T-cell (primary cell): ENCODE results near the gene NPAS3. TPM values are rescaled to one million over a fixed set of nuclear protein-coding genes. Genes with fewer than 3 reads are reported as not detected.

ENCODE experiments used
- ATAC-seq, 4 experiments: fragments of 200-7000 bp in 3 of 4; fragments of 150-1000 bp in 1 of 4; cut with Tn5 transposase; replicated peaks in 1 of 4; 1 replicate in 3 of 4; 2 replicates in 1 of 4; pipeline ENCODE4 v1.10.0; 2021; ENCODE audit warnings: moderate library complexity in 3 of 4, mild to moderate bottlenecking in 2 of 4, moderate number of reproducible peaks in 1 of 4
- CTCF ChIA-PET, 2 donors: fragments of 300-600 bp; sonication (Branson Sonifier 250); formaldehyde crosslinking; loops; one replicate each; lab custom pipeline; 2022; ENCODE audit warnings: antibody characterized with exemption in 2 of 2; lab: Charles Lee
- POLR2A ChIA-PET, 2 donors: fragments of 300-600 bp; sonication (Branson Sonifier 250); formaldehyde crosslinking; loops; one replicate each; lab custom pipeline; 2022; ENCODE audit warnings: antibody characterized with exemption in 2 of 2; lab: Charles Lee
- DNase-seq, 35 experiments: peaks; one replicate each; pipeline versions ENCODE4 v3.0.0 to v3.0.0-alpha.2; 2013 to 2023
- H3K27ac ChIP-seq: one replicate; pipeline ENCODE4 v1.5.1; 2013; ENCODE audit warnings: low read length
- H3K27me3 ChIP-seq, 2 experiments: replicated peaks in 1 of 2; 1 replicate in 1 of 2; 2 replicates in 1 of 2; pipeline versions ENCODE4 v1.6.1 to v1.7.0; 2013; ENCODE audit warnings: low read length in 1 of 2, mixed read lengths in 1 of 2; ENCODE audit not compliant: control insufficient read depth in 2 of 2, insufficient read depth in 2 of 2; ENCODE audit errors: extremely low read depth in 1 of 2
- H3K36me3 ChIP-seq, 2 donors: 1 replicate in 1 of 2; 2 replicates in 1 of 2; pipeline versions ENCODE4 v1.6.1 to v1.7.0; 2013; ENCODE audit warnings: low read length in 1 of 2; ENCODE audit not compliant: control insufficient read depth in 2 of 2, insufficient read depth in 1 of 2; ENCODE audit errors: extremely low read depth in 1 of 2
- H3K4me1 ChIP-seq, 2 experiments: 1 replicate in 1 of 2; 2 replicates in 1 of 2; pipeline versions ENCODE4 v1.6.1 to v1.7.0; 2013; ENCODE audit warnings: low read length in 2 of 2, mixed read lengths in 1 of 2; ENCODE audit not compliant: insufficient read depth in 2 of 2, control insufficient read depth in 1 of 2; ENCODE audit errors: extremely low read depth in 1 of 2
- H3K4me3 ChIP-seq, 2 donors: 1 replicate in 1 of 2; 2 replicates in 1 of 2; pipeline versions ENCODE4 v1.5.1 to v1.7.0; 2013; ENCODE audit warnings: mild to moderate bottlenecking in 2 of 2, low read length in 1 of 2, moderate library complexity in 1 of 2; ENCODE audit not compliant: control insufficient read depth in 1 of 2; ENCODE audit errors: extremely low read depth in 1 of 2
- H3K9me3 ChIP-seq: 2 replicates; pipeline ENCODE4 v1.7.0; 2013
- H3K27ac Mint-ChIP-seq, 2 donors: one replicate each; pipeline ENCODE4 v1.8.0; 2020 to 2021; ENCODE audit warnings: mild to moderate bottlenecking in 2 of 2, mixed read lengths in 2 of 2
- H3K27me3 Mint-ChIP-seq, 2 donors: one replicate each; pipeline ENCODE4 v1.8.0; 2021 to 2022; ENCODE audit warnings: mixed read lengths in 2 of 2
- H3K36me3 Mint-ChIP-seq: one replicate; pipeline ENCODE4 v1.8.0; 2021; ENCODE audit warnings: mixed read lengths
- H3K4me1 Mint-ChIP-seq, 3 donors: one replicate each; pipeline ENCODE4 v1.8.0; 2020 to 2022; ENCODE audit warnings: mixed read lengths in 3 of 3, mild to moderate bottlenecking in 1 of 3
- H3K4me3 Mint-ChIP-seq, 3 donors: one replicate each; pipeline ENCODE4 v1.8.0; 2020 to 2022; ENCODE audit warnings: mild to moderate bottlenecking in 3 of 3, mixed read lengths in 3 of 3, moderate library complexity in 3 of 3
- H3K9me3 Mint-ChIP-seq, 3 donors: one replicate each; pipeline ENCODE4 v1.8.0; 2020 to 2022; ENCODE audit warnings: mixed read lengths in 3 of 3
- WGBS: methylation state at CpG from one replicate; pipeline ENCODE4 v1.1.5; 2013; ENCODE audit warnings: missing lambda C conversion rate; ENCODE audit not compliant: insufficient coverage; 5-methylcytosine and 5-hydroxymethylcytosine counted together
- total RNA-seq, 35 experiments: library from RNA in 6 of 35; stranded (reverse) in 6 of 35; fragments of 120-200 nt in 1 of 35; gene quantifications; one replicate each; pipeline versions ENCODE4 v1.2.1 to v1.2.4 and lab custom pipeline; 2013 to 2026

Gene NPAS3
- total RNA-seq, 5 donors from 2014 or later (not counting 1 experiment from before 2014, with no cell fraction given) = 0.10 TPM; not detected in 4

DNA sequence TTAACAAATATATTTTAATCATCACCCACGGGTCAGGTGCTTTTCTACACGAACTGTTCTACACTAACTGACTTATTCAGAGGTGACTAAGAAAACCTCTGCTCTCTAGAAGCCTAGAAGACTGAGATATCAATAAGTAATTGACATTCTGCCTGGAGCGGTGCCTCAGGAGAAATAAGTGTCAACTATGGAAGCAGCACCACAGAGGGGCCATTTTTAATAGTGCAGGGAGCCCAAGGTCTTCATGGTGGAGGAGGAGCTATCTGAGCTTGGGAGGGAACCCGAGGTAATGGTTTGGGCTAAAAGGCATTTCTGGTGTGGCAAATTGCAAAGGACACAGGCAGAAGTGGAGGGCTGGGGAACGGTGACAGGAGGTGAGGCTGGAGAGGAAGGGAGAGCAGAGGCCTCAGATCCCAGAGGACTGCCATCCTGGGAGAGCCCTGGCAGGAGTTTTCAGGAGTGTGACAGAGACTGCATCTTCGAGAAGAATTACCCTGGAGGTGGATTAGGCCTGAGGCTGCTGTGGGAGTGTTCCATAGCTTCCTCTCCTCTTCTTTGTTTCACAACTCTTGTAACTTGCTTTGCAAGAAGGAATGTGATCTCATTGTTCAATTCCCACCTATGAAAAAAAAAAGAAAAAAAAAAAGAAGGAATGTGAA is 123.1 kb downstream of the NPAS3 start:
- ChIA-PET POLR2A (interaction anchor here in 1 of 2 donors (0.7 kb wide), 1 partner anchor 10 kb away, joined by 3 read pairs; no protein-coding TSS in a partner anchor), CTCF (no interaction called here)
- DNase-seq = no peak

DNA sequence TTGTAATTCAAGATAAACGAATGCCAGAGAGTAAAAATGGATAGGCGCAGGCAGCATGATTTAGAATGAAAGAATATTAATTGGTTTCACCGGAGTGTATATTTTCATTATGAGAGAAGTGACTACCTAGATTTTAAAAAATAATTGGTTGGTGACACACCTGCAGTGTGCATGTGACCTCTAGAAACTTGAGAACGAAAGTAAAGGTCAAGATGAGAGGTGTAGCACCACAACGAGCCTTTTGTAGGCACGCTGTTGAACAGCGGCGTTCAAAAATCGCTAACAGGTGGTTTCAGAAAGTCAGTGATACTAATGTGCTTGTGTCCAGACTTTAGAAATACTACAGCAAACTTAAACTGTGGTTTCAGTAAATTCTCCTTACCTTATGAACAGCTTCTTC is 123.8 kb downstream of the NPAS3 start:
- H3K36me3 ChIP-seq = no peaks in the 10 kb centered on the region
- no peaks in the 10 kb centered on the region for H3K4me1 Mint-ChIP-seq
- H3K27me3 ChIP-seq = no peaks in the 10 kb centered on the region
- no peak overlapping the region for H3K27ac Mint-ChIP-seq
- no peaks in the 10 kb centered on the region for H3K27me3 Mint-ChIP-seq
- H3K36me3 Mint-ChIP-seq = no peaks in the 10 kb centered on the region
- H3K4me1 ChIP-seq = no peaks in the 10 kb centered on the region
- H3K27ac ChIP-seq = no peak overlapping the region
- no peak overlapping the region for H3K4me3 Mint-ChIP-seq
- no peaks in the 10 kb centered on the region for H3K9me3 ChIP-seq
- ChIA-PET POLR2A (no interaction called here), CTCF (no interaction called here)
- DNase-seq = no peak
- H3K9me3 Mint-ChIP-seq = peaks cover 3 to 4% (median 4%) of the 10 kb centered on the region in 3 donors
- H3K4me3 ChIP-seq = no peak overlapping the region
- no peak for ATAC-seq
- 78% methylated on average over 3 of the region's 9 CpGs for WGBS

More for the DNA sequence above, 123.1 kb downstream of the NPAS3 start:
- no peaks in the 10 kb centered on the region for H3K36me3 Mint-ChIP-seq
- H3K36me3 ChIP-seq = no peaks in the 10 kb centered on the region
- H3K27me3 ChIP-seq = no peaks in the 10 kb centered on the region
- no peak overlapping the region for H3K4me3 Mint-ChIP-seq
- no peaks in the 10 kb centered on the region for H3K4me1 Mint-ChIP-seq
- WGBS = 61% methylated on average over 5 of the region's 6 CpGs
- no peak for ATAC-seq
- no peaks in the 10 kb centered on the region for H3K27me3 Mint-ChIP-seq
- H3K9me3 Mint-ChIP-seq = peaks cover 3 to 4% (median 4%) of the 10 kb centered on the region in 3 donors
- no peak overlapping the region for H3K27ac Mint-ChIP-seq
- H3K4me3 ChIP-seq = no peak overlapping the region
- H3K27ac ChIP-seq = no peak overlapping the region
- H3K4me1 ChIP-seq = no peaks in the 10 kb centered on the region
- no peaks in the 10 kb centered on the region for H3K9me3 ChIP-seq

DNA sequence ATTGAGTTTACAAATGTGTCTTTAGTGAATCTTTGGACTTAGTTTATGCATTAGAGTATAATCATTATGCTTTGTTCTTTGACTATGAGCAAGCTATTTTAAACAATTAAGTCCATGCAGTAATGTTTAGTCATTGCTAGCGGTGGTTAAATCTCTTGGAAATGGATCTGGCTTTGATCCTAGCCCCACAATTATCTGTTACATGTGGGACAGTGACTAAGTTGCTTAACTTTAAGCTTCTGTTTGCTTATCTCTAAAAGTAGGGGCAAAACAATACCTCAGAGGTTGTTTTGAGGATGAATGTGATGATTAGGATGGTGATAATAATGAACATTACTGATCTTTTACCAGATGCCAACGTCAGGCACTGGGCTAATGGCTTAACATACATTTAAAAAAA is 124.2 kb downstream of the NPAS3 start:
- CTCF ChIA-PET = no interaction called here
- H3K4me3 ChIP-seq = no peak overlapping the region
- H3K27ac Mint-ChIP-seq = no peak overlapping the region
- no peaks in the 10 kb centered on the region for H3K27me3 ChIP-seq
- no peak overlapping the region for H3K4me3 Mint-ChIP-seq
- DNase-seq (no peak), ATAC-seq (no peak)
- POLR2A ChIA-PET = no interaction called here
- no peaks in the 10 kb centered on the region for H3K4me1 Mint-ChIP-seq
- H3K36me3 ChIP-seq = no peaks in the 10 kb centered on the region
- no peaks in the 10 kb centered on the region for H3K27me3 Mint-ChIP-seq
- no peaks in the 10 kb centered on the region for H3K36me3 Mint-ChIP-seq
- no peaks in the 10 kb centered on the region for H3K9me3 ChIP-seq
- H3K4me1 ChIP-seq = no peaks in the 10 kb centered on the region
- H3K27ac ChIP-seq = no peak overlapping the region
- H3K9me3 Mint-ChIP-seq = peaks cover 3 to 4% (median 4%) of the 10 kb centered on the region in 3 donors
- no CpG with 5 or more reads among the region's 2 CpGs for WGBS

DNA sequence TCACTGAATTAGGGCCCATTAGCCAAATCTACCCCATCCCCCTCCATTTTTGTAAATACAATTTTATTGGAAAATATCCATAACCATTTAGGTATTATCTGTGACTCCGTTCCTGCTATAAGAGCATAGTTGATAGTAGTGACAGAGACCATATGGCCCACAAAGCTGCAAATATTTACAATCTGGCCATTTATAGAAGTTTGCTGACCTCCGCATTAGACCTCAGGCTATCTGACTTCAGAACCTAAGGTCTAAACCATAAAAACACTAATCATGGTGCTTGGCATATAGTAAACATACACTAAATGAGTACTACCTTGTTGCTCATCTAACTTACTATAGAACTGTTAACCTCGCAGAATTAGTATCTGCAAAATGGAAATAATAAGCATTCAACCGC is 124.8 kb downstream of the NPAS3 start:
- peaks cover 3 to 4% (median 4%) of the 10 kb centered on the region in 3 donors for H3K9me3 Mint-ChIP-seq
- H3K27ac Mint-ChIP-seq = no peak overlapping the region
- Histone ChIP-seq H3K27me3 (no peaks in the 10 kb centered on the region), H3K9me3 (no peaks in the 10 kb centered on the region), H3K4me3 (no peak overlapping the region), H3K36me3 (no peaks in the 10 kb centered on the region), H3K4me1 (no peaks in the 10 kb centered on the region), H3K27ac (no peak overlapping the region)
- CTCF ChIA-PET = no interaction called here
- H3K36me3 Mint-ChIP-seq = no peaks in the 10 kb centered on the region
- H3K27me3 Mint-ChIP-seq = no peaks in the 10 kb centered on the region
- no peak overlapping the region for H3K4me3 Mint-ChIP-seq
- H3K4me1 Mint-ChIP-seq = no peaks in the 10 kb centered on the region
- ATAC-seq (no peak), DNase-seq (no peak)
- POLR2A ChIA-PET = no interaction called here
- WGBS = 100% methylated on average over 1 of the region's 4 CpGs

DNA sequence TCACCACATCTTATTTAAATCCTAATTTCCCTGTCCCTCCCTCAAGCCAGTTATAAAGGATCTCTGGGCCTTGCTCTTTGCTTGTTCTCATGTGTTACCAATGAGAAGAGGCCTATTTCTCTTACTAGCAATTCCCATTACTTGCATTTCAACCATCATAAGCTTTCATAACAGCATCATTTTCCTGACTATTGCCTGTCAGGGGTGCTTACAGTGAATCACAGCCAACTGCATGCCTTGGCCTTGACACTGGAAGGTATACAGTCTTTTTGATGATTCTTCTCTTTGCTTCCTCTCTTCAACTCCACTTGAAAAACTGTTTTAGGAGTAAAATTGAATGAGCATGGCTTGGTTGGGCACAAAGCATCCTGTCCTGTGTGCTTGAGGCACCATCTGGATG is 127.0 kb downstream of the NPAS3 start:
- H3K4me1 Mint-ChIP-seq = no peaks in the 10 kb centered on the region
- Histone ChIP-seq H3K27ac (no peak overlapping the region), H3K27me3 (no peaks in the 10 kb centered on the region), H3K4me3 (no peak overlapping the region), H3K36me3 (no peaks in the 10 kb centered on the region), H3K9me3 (no peaks in the 10 kb centered on the region), H3K4me1 (no peaks in the 10 kb centered on the region)
- H3K36me3 Mint-ChIP-seq = no peaks in the 10 kb centered on the region
- CTCF ChIA-PET = no interaction called here
- H3K27me3 Mint-ChIP-seq = no peaks in the 10 kb centered on the region
- H3K4me3 Mint-ChIP-seq = no peak overlapping the region
- POLR2A ChIA-PET = no interaction called here
- H3K27ac Mint-ChIP-seq = no peak overlapping the region
- DNase-seq (no peak), ATAC-seq (no peak)
- peaks cover 2 to 4% (median 4%) of the 10 kb centered on the region in 3 donors for H3K9me3 Mint-ChIP-seq

DNA sequence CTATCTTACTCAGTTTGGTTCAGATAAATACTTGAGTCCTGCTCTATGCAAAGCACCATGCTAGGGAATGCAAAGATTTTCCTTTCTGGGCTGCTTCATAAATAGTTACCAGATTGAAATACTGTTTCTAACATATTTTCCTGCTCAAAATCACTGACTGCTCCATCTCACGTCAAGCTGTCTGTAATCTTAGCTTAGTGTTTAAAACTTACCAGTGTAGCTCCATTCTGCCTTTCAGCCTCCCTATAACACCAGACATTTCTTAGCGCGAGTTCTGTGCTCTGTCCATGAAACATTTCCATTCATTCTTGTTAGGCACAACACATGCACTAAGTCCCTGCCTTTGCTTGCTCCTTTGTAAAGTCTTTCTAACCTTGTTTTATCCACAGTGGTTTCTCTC is 129.4 kb downstream of the NPAS3 start:
- no peak overlapping the region for H3K27ac ChIP-seq
- WGBS = 83% methylated on average over 3 of the region's 3 CpGs
- no peaks in the 10 kb centered on the region for H3K27me3 Mint-ChIP-seq
- no peaks in the 10 kb centered on the region for H3K36me3 Mint-ChIP-seq
- H3K4me3 ChIP-seq = no peak overlapping the region
- CTCF ChIA-PET = interaction anchor here in 1 of 2 donors (0.7 kb wide), 1 partner anchor 813 kb away, joined by 3 read pairs; no protein-coding TSS in a partner anchor
- H3K27ac Mint-ChIP-seq = no peak overlapping the region
- H3K4me3 Mint-ChIP-seq = no peak overlapping the region
- H3K9me3 ChIP-seq = no peaks in the 10 kb centered on the region
- ATAC-seq = no peak
- H3K36me3 ChIP-seq = no peaks in the 10 kb centered on the region
- no peaks in the 10 kb centered on the region for H3K27me3 ChIP-seq
- no peaks in the 10 kb centered on the region for H3K4me1 Mint-ChIP-seq
- peaks cover 0 to 2% (median 0%) of the 10 kb centered on the region in 3 donors for H3K9me3 Mint-ChIP-seq
- POLR2A ChIA-PET = no interaction called here
- H3K4me1 ChIP-seq = no peaks in the 10 kb centered on the region
- DNase-seq = no peak
